Measurements from ENCODE around the gene MNX1. TPM values are rescaled to one million over a fixed set of nuclear protein-coding genes. Genes with fewer than 3 reads are reported as not detected.

Gene MNX1
- total and polyA plus RNA-seq, 2 of the 4 experiments (the other 2 are of a cell fraction), result not detected

DNA sequence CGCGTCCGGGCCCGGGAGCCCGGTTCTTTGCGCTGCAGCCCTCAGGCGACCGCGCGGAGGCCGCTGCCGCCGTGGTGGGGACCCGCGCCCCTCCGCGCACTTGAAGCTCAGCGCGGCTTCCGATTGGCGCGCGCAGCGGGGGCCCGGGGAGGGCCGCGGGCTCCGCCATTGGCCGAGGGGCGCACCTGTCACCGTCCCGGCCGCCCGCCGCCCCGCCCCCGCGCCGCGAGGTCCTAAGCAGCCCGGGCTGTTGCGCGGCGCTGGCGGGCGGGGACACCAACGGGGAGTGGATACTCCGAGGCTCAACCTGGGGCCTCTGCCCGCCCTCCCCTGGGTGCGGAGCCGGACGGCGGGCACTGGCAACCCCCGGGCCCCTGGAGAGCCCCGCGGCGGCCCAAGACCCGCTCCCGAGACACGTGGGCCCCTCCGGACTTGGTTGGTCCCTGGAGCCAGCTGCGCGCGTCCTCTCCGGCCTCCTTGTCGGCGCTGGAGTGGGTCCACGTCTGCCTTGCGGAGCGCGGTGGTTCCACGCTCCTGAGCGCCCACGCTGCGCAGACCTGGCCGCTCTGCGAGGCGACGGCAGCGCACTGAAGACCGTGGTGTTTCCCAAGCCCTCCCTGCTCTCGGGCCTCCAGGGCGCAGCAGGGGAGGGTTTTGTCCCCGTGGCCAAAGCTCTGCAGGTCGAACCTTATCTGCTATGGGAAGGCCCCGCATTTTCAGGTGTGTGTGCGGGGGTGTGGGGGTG, at the start of gene MNX1 (continued):
- TF ChIP-seq RFX5 (IDR thresholded peaks at IDR 0.05; ENCODE audit: low read depth, low read length), result no peak
- TF ChIP-seq POLR2A (IDR thresholded peaks at IDR 0.05; ENCODE audit: low read depth, low read length), result no peak
- TF ChIP-seq BHLHE40 (IDR thresholded peaks at IDR 0.05; ENCODE audit: low read depth, low read length), result no peak

DNA sequence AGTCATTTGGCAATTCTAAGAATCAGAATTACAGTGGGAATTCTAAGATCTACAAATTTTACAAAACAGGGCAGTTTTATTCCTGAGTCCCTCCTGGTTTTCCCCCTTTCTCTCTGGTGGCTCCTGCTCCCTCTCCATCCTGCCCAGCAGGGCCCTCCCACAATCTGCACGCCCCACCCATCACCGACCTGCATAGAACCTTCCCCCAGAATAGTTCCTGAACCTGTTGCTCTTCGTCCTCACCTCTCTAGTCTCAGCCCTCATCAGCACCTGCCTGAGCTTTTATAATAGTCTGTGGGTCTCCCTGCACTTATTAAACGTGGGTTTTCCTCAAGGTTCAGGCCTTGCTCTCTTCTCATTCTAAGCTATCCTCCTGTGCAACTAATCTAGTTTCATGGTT, 49.1 kb upstream of the MNX1 start:
- Histone ChIP-seq H3K9me3 (ENCODE audit: control insufficient read depth, insufficient read depth, low read length) (peaks cover 2% of the 10 kb centered on the region; the same call in 1 of the 2 replicates), H4K5ac (ENCODE audit: low read depth, low read length) (no peak overlapping the region), H3K4ac (ENCODE audit: low read depth, low read length) (no peak overlapping the region), H3K4me2 (ENCODE audit: low read depth, low read length) (no peak overlapping the region), H3K9ac (ENCODE audit: low read depth, low read length) (no peak overlapping the region), H2AK5ac (ENCODE audit: low read depth, low read length) (no peak overlapping the region), H3K4me3 (ENCODE audit: insufficient read depth, low read depth, low read length) (no peak overlapping the region), H2BK5ac (ENCODE audit: low read depth, low read length, poor library complexity, severe bottlenecking) (no peak overlapping the region), H4K8ac (ENCODE audit: low read depth in 2 of 2, low read length in 2 of 2) (no peak overlapping the region), H3K56ac (ENCODE audit: extremely low read depth, insufficient read depth, low read length) (no peak overlapping the region), H3K23ac (ENCODE audit: low read depth, low read length) (no peak overlapping the region), H3K14ac (replicated peaks; ENCODE audit: low read depth, low read length) (no peak overlapping the region), H3K36me3 (ENCODE audit: control insufficient read depth, insufficient read depth, low read length) (no peaks in the 10 kb centered on the region), H2BK15ac (ENCODE audit: low read depth, low read length) (no peak overlapping the region), H4K91ac (ENCODE audit: insufficient read depth, low read depth, low read length) (no peak overlapping the region), H3K4me1 (ENCODE audit: control insufficient read depth, insufficient read depth, low read length) (no peaks in the 10 kb centered on the region), H2BK120ac (ENCODE audit: low read depth, low read length) (no peak overlapping the region), H3K79me1 (ENCODE audit: low read depth in 1 of 2, low read length in 2 of 2) (no peaks in the 10 kb centered on the region), H4K20me1 (ENCODE audit: insufficient read depth, low read length) (no peaks in the 10 kb centered on the region), H3K9me1 (ENCODE audit: insufficient read depth, low read length) (no peaks in the 10 kb centered on the region), H2AK9ac (replicated peaks; ENCODE audit: low read depth, low read length, poor library complexity) (no peak overlapping the region), H2AFZ (replicated peaks; ENCODE audit: low read length, poor library complexity) (no peak overlapping the region), H3K27ac (ENCODE audit: insufficient read depth, low read length) (no peak overlapping the region), H3K27me3 (ENCODE audit: control insufficient read depth, insufficient read depth, low read length) (peaks cover 15% of the 10 kb centered on the region), H3K18ac (ENCODE audit: low read depth, low read length) (no peak overlapping the region), H2BK20ac (ENCODE audit: low read depth, low read length) (no peak overlapping the region)
- ChIA-PET CTCF (no interaction called here), POLR2A (ENCODE audit: unreplicated experiment) (no interaction called here)
- ATAC-seq (ENCODE audit: low read depth), result no peak
- 21% methylated on average over 4 of the region's 4 CpGs; no CpG with 5 or more reads in 1 of the 2 experiments for WGBS, 2 experiments (ENCODE audit: extremely low coverage in 2 of 2, insufficient read length in 1 of 2)
- no peak for DNase-seq
- intact Hi-C loops (cut with micrococcal nuclease), result no loop called here
- in situ Hi-C loops (cut with MboI; ENCODE audit: low sequenced_read_pairs), result no loop called here
- dilution Hi-C loops (cut with HindIII; ENCODE audit: low sequenced_read_pairs, unreplicated experiment), result no loop called here
- BruUV-seq (replicated peaks), result no TSS peak
- no peak for TF ChIP-seq CEBPB (IDR thresholded peaks at IDR 0.05; ENCODE audit: low read depth, low read length)
- no peak for TF ChIP-seq NFE2L2 (IDR thresholded peaks at IDR 0.05; ENCODE audit: low read depth, low read length)
- no peak for TF ChIP-seq RAD21 (IDR thresholded peaks at IDR 0.05; ENCODE audit: low read length)
- no peak for TF ChIP-seq MAFK (IDR thresholded peaks at IDR 0.05; ENCODE audit: low read depth, low read length)
- TF ChIP-seq MAZ (IDR thresholded peaks at IDR 0.05; ENCODE audit: borderline replicate concordance, low read depth, low read length), result no peak
- TF ChIP-seq, protein P1, sequence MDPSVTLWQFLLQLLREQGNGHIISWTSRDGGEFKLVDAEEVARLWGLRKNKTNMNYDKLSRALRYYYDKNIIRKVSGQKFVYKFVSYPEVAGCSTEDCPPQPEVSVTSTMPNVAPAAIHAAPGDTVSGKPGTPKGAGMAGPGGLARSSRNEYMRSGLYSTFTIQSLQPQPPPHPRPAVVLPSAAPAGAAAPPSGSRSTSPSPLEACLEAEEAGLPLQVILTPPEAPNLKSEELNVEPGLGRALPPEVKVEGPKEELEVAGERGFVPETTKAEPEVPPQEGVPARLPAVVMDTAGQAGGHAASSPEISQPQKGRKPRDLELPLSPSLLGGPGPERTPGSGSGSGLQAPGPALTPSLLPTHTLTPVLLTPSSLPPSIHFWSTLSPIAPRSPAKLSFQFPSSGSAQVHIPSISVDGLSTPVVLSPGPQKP (IDR thresholded peaks at IDR 0.05; ENCODE audit: borderline replicate concordance, low read depth, low read length), result no peak
- no peak for TF ChIP-seq CHD1 (IDR thresholded peaks at IDR 0.05; ENCODE audit: low read depth, low read length)
- TF ChIP-seq POLR2A (IDR thresholded peaks at IDR 0.05; ENCODE audit: low read depth, low read length), result no peak
- no peak for TF ChIP-seq BHLHE40 (IDR thresholded peaks at IDR 0.05; ENCODE audit: low read depth, low read length)
- TF ChIP-seq FOS (IDR thresholded peaks at IDR 0.05; ENCODE audit: low read depth, low read length), result no peak
- TF ChIP-seq RCOR1 (IDR thresholded peaks at IDR 0.05; ENCODE audit: insufficient replicate concordance, low read length), result no peak
- no peak for TF ChIP-seq SMC3 (IDR thresholded peaks at IDR 0.05; ENCODE audit: low read depth, low read length)
- no peak for TF ChIP-seq RFX5 (IDR thresholded peaks at IDR 0.05; ENCODE audit: low read depth, low read length)
- no peak for TF ChIP-seq MXI1 (IDR thresholded peaks at IDR 0.05; ENCODE audit: borderline replicate concordance, low read depth, low read length)
- TF ChIP-seq, protein P2, sequence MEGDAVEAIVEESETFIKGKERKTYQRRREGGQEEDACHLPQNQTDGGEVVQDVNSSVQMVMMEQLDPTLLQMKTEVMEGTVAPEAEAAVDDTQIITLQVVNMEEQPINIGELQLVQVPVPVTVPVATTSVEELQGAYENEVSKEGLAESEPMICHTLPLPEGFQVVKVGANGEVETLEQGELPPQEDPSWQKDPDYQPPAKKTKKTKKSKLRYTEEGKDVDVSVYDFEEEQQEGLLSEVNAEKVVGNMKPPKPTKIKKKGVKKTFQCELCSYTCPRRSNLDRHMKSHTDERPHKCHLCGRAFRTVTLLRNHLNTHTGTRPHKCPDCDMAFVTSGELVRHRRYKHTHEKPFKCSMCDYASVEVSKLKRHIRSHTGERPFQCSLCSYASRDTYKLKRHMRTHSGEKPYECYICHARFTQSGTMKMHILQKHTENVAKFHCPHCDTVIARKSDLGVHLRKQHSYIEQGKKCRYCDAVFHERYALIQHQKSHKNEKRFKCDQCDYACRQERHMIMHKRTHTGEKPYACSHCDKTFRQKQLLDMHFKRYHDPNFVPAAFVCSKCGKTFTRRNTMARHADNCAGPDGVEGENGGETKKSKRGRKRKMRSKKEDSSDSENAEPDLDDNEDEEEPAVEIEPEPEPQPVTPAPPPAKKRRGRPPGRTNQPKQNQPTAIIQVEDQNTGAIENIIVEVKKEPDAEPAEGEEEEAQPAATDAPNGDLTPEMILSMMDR (conservative IDR thresholded peaks at IDR 0.05; ENCODE audit: low read depth, low read length), result no peak

Measured in IMR-90 (cell line).